HFF-Myc (cell line): Measurements from ENCODE around the gene ZFP69B.

Source experiments
- DNase-seq: peaks from one replicate; pipeline ENCODE4 v3.0.0-alpha.2; 2011; ENCODE audit warnings: low read depth; ENCODE audit errors: extremely low read depth
- H3K4me3 ChIP-seq: replicated peaks from 2 replicates; pipeline ENCODE4 v1.5.1; 2011; ENCODE audit warnings: low read depth, mild to moderate bottlenecking, control low read depth, low read length
- TF ChIP-seq, protein P1 (sequence below): IDR thresholded peaks from 2 replicates; pipeline ENCODE4 v1.5.1; 2012; ENCODE audit warnings: mild to moderate bottlenecking, low read depth, low read length, control low read depth; ENCODE audit errors: missing control alignments

Gene ZFP69B

DNA sequence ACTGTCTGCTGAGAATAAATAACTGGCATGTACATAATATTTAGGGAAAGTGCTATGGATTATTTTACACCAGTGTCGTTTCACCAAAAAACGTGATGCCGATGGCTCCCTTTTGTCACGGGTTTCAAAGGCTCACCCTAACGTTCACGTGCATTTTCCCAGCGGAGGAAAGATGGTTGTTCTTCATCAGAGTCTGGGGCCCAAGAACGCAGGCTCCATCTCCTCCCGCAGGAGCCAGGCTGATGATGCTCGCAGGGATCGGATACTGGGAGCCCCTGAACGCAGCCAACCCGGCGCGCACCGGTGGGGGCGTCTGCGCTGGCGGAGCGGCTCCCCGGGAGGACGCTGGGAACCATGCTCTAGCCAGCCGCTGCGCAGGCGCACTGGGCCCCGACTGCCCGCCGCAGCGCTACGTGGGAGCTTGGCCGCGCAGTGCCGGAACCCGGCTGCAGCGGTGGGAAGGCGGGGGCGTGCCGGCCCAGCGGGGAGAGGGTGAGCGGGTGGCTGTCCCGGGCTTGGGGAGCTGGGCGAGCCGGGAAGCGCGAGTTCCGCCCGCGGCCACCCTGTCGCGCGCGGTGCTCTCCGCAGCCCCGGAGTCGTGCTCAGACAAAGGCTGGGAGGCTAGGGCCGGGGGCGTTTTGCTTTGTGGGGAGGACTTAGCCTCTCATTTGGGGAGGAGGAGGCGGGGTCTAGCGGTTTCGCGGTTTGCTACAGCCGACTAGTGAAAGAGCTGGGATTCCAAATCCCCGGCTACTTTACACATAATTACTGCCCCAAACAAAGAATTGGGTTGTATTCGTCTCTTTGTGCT lies at the start of gene ZFP69B:
Gene ZFP69B (plus strand): TSS at position 793 of the 811 bp plus-strand sequence. CDS start 486 bp downstream, outside the sequence.
- peak; percentile 63 for DNase-seq

DNA sequence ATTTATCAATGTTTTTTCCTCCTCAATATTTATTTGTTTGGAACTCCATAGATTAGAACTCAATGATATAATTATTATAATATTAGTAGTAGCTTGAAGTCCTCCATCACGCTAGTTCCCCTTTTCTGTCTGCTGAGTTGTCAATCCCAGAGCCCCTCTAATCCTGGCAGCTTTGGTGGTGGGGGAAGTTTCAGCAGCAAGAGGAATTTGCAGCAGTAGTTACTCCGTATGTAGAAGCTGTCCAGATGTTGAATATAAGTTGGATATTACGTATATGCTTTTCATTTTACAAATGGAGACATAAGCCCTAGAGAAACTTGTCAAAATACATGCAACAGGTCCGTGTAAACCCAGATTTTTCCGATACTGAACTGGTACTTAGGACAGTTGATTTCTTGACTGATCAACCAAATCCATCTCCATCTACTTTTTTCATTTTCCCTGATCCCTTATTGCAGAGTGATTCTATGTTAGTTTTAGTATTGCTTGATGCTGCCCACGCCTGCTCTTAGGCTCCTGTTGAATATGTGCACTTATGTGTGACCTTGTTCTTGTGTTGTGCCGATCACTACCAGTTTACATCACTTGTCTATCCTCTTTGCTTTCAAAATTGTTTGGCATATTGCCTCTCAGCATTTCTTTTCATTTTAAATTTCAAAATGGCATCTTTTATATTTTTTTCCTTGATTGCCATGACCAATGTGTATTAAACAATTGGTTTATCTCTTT lies 48.6 kb upstream of the ZFP69B start:
- H3K4me3 ChIP-seq, result no peak overlapping the region
- no peak for DNase-seq
- TF ChIP-seq, protein P1, sequence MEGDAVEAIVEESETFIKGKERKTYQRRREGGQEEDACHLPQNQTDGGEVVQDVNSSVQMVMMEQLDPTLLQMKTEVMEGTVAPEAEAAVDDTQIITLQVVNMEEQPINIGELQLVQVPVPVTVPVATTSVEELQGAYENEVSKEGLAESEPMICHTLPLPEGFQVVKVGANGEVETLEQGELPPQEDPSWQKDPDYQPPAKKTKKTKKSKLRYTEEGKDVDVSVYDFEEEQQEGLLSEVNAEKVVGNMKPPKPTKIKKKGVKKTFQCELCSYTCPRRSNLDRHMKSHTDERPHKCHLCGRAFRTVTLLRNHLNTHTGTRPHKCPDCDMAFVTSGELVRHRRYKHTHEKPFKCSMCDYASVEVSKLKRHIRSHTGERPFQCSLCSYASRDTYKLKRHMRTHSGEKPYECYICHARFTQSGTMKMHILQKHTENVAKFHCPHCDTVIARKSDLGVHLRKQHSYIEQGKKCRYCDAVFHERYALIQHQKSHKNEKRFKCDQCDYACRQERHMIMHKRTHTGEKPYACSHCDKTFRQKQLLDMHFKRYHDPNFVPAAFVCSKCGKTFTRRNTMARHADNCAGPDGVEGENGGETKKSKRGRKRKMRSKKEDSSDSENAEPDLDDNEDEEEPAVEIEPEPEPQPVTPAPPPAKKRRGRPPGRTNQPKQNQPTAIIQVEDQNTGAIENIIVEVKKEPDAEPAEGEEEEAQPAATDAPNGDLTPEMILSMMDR, result no peak

More for the DNA sequence above, at the start of gene ZFP69B:
- H3K4me3 ChIP-seq, result peak within 1 kb of the TSS; percentile 71
- TF ChIP-seq, protein P1, result no peak

DNA sequence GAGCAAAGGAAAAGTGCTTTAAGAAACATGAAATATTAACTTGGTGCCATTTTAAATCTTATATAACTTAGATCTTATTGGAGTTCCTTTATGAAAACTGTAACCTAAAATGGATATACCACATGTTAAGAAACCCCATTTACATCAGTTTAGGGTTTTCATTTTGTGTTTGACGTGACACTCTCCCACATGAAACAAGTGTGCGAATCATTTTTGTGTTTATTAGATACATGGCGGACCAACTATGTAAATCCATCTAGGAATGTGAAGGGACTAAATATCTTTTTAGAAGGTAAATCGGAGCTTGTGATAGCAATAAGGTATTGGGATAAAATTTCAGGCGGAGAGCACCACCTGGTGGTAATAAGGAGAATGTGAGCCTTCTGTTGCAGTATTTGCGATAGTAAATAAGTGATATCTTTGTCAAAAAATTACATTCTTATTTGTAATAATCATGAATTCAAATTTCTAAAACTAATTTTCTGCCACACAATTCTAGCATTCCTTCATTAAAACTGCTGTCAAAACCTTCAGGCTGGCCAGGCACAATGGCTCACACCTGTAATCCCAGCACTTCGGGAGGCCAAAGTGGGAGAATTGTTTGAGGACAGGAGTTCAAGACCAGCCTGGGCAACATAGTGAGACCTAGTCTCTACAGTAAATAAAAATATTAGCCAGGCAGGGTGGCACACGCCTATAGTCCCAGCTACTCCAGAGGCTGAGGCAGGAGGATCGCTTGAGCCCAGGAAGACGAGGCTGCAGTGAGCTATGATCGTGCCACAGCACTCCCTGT lies 45.4 kb upstream of the ZFP69B start:
- peak; percentile 37 for DNase-seq
- no peak overlapping the region for H3K4me3 ChIP-seq
- TF ChIP-seq, protein P1, result peak; percentile 61

DNA sequence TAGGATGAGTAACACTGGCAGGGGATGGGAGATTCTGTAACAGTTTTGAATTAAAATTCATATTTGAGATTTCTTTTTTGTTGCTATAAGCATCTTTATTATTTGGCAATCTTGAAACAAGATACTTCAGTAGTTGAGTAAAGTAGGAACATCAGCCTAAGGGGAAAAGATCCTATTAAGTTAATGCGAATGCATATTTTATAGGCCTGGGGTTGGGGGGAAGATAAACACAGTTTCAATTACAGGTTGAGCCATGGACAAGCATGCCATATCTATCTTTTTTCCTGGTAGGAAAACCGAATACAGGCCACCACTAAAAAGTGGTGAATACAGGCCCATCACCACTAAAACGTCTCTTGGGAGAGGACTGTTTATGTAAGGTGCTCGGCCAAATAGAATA lies 44.5 kb upstream of the ZFP69B start:
- TF ChIP-seq, protein P1, result no peak
- no peak for DNase-seq
- no peak overlapping the region for H3K4me3 ChIP-seq

DNA sequence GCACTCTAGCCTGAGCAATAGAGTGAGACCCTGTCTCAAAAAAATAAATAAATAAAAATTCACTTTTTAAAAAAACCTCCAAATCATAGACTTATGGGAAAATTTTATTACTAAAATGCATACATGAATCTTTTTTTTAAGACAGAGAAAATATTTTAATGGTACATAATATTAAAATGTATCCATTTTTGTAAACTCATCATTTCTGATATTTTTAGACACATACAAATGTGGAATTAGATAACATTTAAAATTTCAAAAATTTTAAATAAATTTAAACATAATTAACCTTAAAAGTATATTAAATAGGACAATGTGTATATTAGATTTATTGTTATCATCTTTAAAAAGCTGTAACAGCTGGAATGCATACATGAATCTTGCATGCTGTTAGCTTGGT lies 42.8 kb upstream of the ZFP69B start:
- H3K4me3 ChIP-seq, result no peak overlapping the region
- TF ChIP-seq, protein P1, result no peak
- DNase-seq, result no peak

DNA sequence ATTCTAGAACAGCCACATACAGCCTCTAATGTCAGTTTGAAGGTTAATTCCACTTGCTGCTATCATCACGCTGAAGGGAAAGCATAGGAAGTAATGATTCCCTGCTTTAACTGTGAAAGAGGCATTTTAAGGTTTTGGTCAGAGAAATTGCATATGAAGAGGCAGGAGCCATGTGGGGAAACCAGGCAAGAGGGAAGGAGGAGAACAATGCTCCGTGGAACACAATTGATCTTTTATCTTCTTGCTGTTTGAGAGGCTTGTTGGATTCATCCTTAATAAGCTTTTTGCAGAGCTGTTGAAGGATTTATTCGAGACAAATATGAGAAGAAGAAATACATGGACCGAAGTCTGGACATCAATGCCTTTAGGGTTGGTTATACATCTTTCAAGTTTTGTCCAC lies 40.8 kb upstream of the ZFP69B start:
- DNase-seq, result no peak
- H3K4me3 ChIP-seq, result no peak overlapping the region
- TF ChIP-seq, protein P1, result no peak
